Liver (tissue), 9 donors: Measurements from ENCODE around the gene AQP6. TPM values are rescaled to one million over a fixed set of nuclear protein-coding genes. Genes with fewer than 3 reads are reported as not detected.

Experiments used
- DNase-seq: peaks from one replicate; pipeline ENCODE4 v3.0.0-alpha.2; 2017; ENCODE audit warnings: low spot score
- H3K27ac ChIP-seq, 2 donors: one replicate each; pipeline ENCODE4 v1.7.0; 2013; ENCODE audit warnings: inconsistent platforms in 2 of 2, low read length in 2 of 2, control low read depth in 1 of 2, low read depth in 1 of 2, mild to moderate bottlenecking in 1 of 2
- H3K27me3 ChIP-seq, 4 donors: one replicate each; pipeline versions ENCODE4 v1.6.1 to v1.7.0; 2013; ENCODE audit warnings: low read length in 3 of 4, inconsistent platforms in 1 of 4, mild to moderate bottlenecking in 1 of 4, moderate library complexity in 1 of 4; ENCODE audit not compliant: control insufficient read depth in 4 of 4, insufficient read depth in 4 of 4
- H3K36me3 ChIP-seq, 4 donors: one replicate each; pipeline versions ENCODE4 v1.6.1 to v1.7.0; 2013; ENCODE audit warnings: low read length in 3 of 4, mild to moderate bottlenecking in 3 of 4, low read depth in 1 of 4, moderate library complexity in 1 of 4; ENCODE audit not compliant: control insufficient read depth in 4 of 4, insufficient read depth in 3 of 4
- H3K4me1 ChIP-seq, 4 donors: one replicate each; pipeline versions ENCODE4 v1.6.1 to v1.7.0; 2013; ENCODE audit warnings: low read length in 3 of 4, mild to moderate bottlenecking in 3 of 4, moderate library complexity in 1 of 4; ENCODE audit not compliant: control insufficient read depth in 4 of 4, insufficient read depth in 4 of 4
- H3K4me3 ChIP-seq, 3 donors: one replicate each; pipeline versions ENCODE4 v1.6.1 to v1.7.0; 2013; ENCODE audit warnings: low read length in 3 of 3, control low read depth in 1 of 3, low read depth in 1 of 3, mild to moderate bottlenecking in 1 of 3
- H3K9ac ChIP-seq, 2 donors: one replicate each; pipeline ENCODE4 v1.7.0; 2013; ENCODE audit warnings: low read length in 2 of 2, mild to moderate bottlenecking in 2 of 2, moderate library complexity in 2 of 2, control low read depth in 1 of 2, low read depth in 1 of 2
- H3K9me3 ChIP-seq, 4 donors: one replicate each; pipeline versions ENCODE4 v1.6.1 to v1.7.0; 2013; ENCODE audit warnings: low read length in 3 of 4; ENCODE audit not compliant: control insufficient read depth in 4 of 4
- ATF3 ChIP-seq: IDR thresholded peaks from 2 replicates; pipeline ENCODE4 v1.6.1; 2016; ENCODE audit warnings: antibody characterized with exemption
- CTCF ChIP-seq: fragments of 150-350 bp; IDR thresholded peaks from 2 replicates; pipeline ENCODE4 v1.5.1; 2017; ENCODE audit warnings: improper control_type of control experiment, low read depth, low read length; ENCODE audit not compliant: missing input control
- EGR1 ChIP-seq, 2 donors: IDR thresholded peaks; 2 replicates each; pipeline ENCODE4 v1.6.1; 2016 to 2018; ENCODE audit warnings: antibody characterized with exemption in 2 of 2, low read depth in 2 of 2
- FOXA1 ChIP-seq: IDR thresholded peaks from 2 replicates; pipeline ENCODE4 v1.6.1; 2016; ENCODE audit warnings: antibody characterized with exemption
- FOXA2 ChIP-seq: IDR thresholded peaks from 2 replicates; pipeline ENCODE4 v1.6.1; 2016; ENCODE audit warnings: antibody characterized with exemption
- GABPA ChIP-seq, 2 donors: IDR thresholded peaks in 1 of 2; conservative IDR thresholded peaks in 1 of 2; 2 replicates each; pipeline ENCODE4 v1.6.1; 2016; ENCODE audit warnings: antibody characterized with exemption in 2 of 2, mild to moderate bottlenecking in 1 of 2, moderate library complexity in 1 of 2
- HNF4A ChIP-seq, 2 donors: conservative IDR thresholded peaks; 2 replicates each; pipeline ENCODE4 v1.6.1; 2016; ENCODE audit warnings: antibody characterized with exemption in 2 of 2, mild to moderate bottlenecking in 2 of 2
- HNF4G ChIP-seq: IDR thresholded peaks from 2 replicates; pipeline ENCODE4 v1.6.1; 2016; ENCODE audit warnings: antibody characterized with exemption
- JUND ChIP-seq, 2 donors: IDR thresholded peaks; 2 replicates each; pipeline ENCODE4 v1.6.1; 2016; ENCODE audit warnings: antibody characterized with exemption in 2 of 2
- NR2F2 ChIP-seq: IDR thresholded peaks from 2 replicates; pipeline ENCODE4 v1.6.1; 2016; ENCODE audit warnings: antibody characterized with exemption
- RAD21 ChIP-seq, 2 donors: IDR thresholded peaks; 2 replicates each; pipeline ENCODE4 v1.6.1; 2016; ENCODE audit warnings: antibody characterized with exemption in 2 of 2, mild to moderate bottlenecking in 2 of 2
- RXRA ChIP-seq, 2 donors: IDR thresholded peaks; 2 replicates each; pipeline ENCODE4 v1.6.1; 2017 to 2018; ENCODE audit warnings: antibody characterized with exemption in 2 of 2, mild to moderate bottlenecking in 1 of 2
- SP1 ChIP-seq: IDR thresholded peaks from 2 replicates; pipeline ENCODE4 v1.6.1; 2018; ENCODE audit warnings: antibody characterized with exemption, mild to moderate bottlenecking
- TAF1 ChIP-seq: conservative IDR thresholded peaks from 2 replicates; pipeline ENCODE4 v1.6.1; 2016; ENCODE audit warnings: antibody characterized with exemption, mild to moderate bottlenecking
- YY1 ChIP-seq: IDR thresholded peaks from 2 replicates; pipeline ENCODE4 v1.6.1; 2016; ENCODE audit warnings: antibody characterized with exemption, mild to moderate bottlenecking
- WGBS: extraction: QIAGEN DNeasy Blood & Tissue Kit; methylation state at CpG from one replicate; pipeline ENCODE4 v1.1.7; 2013; 5-methylcytosine and 5-hydroxymethylcytosine counted together
- polyA plus RNA-seq, 2 donors: library from polyadenylated mRNA; stranded (reverse) in 1 of 2; unstranded in 1 of 2; fragments of 200-250 nt in 1 of 2; fragments of >200 nt in 1 of 2; fragmentation: Nextera tagmentation in 1 of 2; extraction: Ambion mirVana in 1 of 2; gene quantifications; one replicate each; pipeline versions ENCODE4 v1.2.1 to v1.2.3, GENCODE V29; 2013 to 2015
- total RNA-seq, 2 donors: library from RNA; depleted of rRNA; stranded (reverse); fragments of >200 nt; gene quantifications; one replicate each; pipeline ENCODE4 v1.2.3, GENCODE V29; 2014
- TF ChIP-seq, protein P1 (sequence below): IDR thresholded peaks from 2 replicates; pipeline ENCODE4 v1.6.1; 2016; ENCODE audit warnings: antibody characterized with exemption
- TF ChIP-seq, protein P2 (sequence below): IDR thresholded peaks from 2 replicates; pipeline ENCODE4 v1.6.1; 2016; ENCODE audit warnings: antibody characterized with exemption
- TF ChIP-seq, protein P3 (sequence below): IDR thresholded peaks from 2 replicates; pipeline ENCODE4 v1.6.1; 2016; ENCODE audit warnings: antibody characterized with exemption, mild to moderate bottlenecking
- donor health status: healthy.
- donor health status: healthy.
- donor health status: healthy.
- donor health status: healthy.
- donor health status: healthy.

Gene AQP6
- total and polyA plus RNA-seq, 4 donors, result 0.05 to 0.11 TPM; not detected in 2

DNA sequence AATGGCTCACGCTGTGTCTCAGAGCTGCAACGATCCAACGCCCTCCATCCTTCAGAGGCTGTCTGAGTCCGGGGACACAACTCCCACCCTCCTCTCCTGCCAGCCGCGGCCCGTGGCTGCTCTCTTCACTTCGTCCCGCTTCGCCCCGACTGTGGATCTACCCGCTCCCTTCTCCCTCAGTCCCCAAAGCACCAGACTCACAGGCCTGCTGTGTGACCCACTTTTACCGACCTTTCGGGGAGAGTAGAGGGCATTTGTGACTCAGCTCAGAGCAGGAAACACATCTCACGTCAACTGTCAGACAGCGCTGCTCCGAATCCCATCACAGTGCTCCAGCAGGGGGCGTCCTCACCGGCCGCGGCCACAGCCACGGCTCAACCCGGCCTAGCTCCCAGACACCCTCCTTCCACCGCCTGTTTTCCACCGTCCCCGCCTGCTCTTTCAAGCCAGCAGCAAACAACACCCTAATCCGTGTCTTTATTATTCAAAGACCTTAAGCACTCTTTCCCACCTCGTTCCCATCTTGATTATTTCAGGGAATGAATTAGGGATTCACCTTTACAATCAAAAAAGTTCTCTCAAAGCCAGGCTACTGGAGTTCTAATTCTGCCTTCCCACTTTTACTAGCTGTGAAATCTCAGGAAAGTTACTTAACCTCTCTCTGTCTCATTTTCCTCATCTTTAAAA lies 27.2 kb upstream of the AQP6 start (continued):
- peak; percentile 75 for TF ChIP-seq CTCF
- TF ChIP-seq FOXA2, result no peak
- no peak for TF ChIP-seq EGR1 (IDR thresholded peaks at IDR 0.05; ENCODE audit: low read depth in 2 of 2)

GRCh38 chr12:49946086-49946485 lies 26.7 kb upstream of the AQP6 start:
- 87% methylated on average over 9 of the region's 9 CpGs for whole genome bisulfite sequencing
- no peak for DNase-seq
- Histone ChIP-seq H3K27ac (no peak overlapping the region), H3K4me1 (peaks cover 0 to 3% (median 0%) of the 10 kb centered on the region in 4 donors), H3K9ac (no peak overlapping the region), H3K27me3 (no peaks in the 10 kb centered on the region), H3K36me3 (no peaks in the 10 kb centered on the region), H3K4me3 (no peak overlapping the region), H3K9me3 (no peaks in the 10 kb centered on the region)
- TF ChIP-seq HNF4G, result no peak
- TF ChIP-seq, protein P1, sequence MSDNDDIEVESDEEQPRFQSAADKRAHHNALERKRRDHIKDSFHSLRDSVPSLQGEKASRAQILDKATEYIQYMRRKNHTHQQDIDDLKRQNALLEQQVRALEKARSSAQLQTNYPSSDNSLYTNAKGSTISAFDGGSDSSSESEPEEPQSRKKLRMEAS, result no peak
- TF ChIP-seq HNF4A (conservative IDR thresholded peaks at IDR 0.05), result no peak
- no peak for TF ChIP-seq JUND (IDR thresholded peaks at IDR 0.05)
- no peak for TF ChIP-seq RXRA (IDR thresholded peaks at IDR 0.05)
- no peak for TF ChIP-seq YY1
- no peak for TF ChIP-seq CTCF
- TF ChIP-seq RAD21 (IDR thresholded peaks at IDR 0.05), result no peak
- no peak for TF ChIP-seq SP1
- TF ChIP-seq, protein P2, sequence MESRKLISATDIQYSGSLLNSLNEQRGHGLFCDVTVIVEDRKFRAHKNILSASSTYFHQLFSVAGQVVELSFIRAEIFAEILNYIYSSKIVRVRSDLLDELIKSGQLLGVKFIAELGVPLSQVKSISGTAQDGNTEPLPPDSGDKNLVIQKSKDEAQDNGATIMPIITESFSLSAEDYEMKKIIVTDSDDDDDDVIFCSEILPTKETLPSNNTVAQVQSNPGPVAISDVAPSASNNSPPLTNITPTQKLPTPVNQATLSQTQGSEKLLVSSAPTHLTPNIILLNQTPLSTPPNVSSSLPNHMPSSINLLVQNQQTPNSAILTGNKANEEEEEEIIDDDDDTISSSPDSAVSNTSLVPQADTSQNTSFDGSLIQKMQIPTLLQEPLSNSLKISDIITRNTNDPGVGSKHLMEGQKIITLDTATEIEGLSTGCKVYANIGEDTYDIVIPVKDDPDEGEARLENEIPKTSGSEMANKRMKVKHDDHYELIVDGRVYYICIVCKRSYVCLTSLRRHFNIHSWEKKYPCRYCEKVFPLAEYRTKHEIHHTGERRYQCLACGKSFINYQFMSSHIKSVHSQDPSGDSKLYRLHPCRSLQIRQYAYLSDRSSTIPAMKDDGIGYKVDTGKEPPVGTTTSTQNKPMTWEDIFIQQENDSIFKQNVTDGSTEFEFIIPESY, result no peak
- TF ChIP-seq, protein P3, sequence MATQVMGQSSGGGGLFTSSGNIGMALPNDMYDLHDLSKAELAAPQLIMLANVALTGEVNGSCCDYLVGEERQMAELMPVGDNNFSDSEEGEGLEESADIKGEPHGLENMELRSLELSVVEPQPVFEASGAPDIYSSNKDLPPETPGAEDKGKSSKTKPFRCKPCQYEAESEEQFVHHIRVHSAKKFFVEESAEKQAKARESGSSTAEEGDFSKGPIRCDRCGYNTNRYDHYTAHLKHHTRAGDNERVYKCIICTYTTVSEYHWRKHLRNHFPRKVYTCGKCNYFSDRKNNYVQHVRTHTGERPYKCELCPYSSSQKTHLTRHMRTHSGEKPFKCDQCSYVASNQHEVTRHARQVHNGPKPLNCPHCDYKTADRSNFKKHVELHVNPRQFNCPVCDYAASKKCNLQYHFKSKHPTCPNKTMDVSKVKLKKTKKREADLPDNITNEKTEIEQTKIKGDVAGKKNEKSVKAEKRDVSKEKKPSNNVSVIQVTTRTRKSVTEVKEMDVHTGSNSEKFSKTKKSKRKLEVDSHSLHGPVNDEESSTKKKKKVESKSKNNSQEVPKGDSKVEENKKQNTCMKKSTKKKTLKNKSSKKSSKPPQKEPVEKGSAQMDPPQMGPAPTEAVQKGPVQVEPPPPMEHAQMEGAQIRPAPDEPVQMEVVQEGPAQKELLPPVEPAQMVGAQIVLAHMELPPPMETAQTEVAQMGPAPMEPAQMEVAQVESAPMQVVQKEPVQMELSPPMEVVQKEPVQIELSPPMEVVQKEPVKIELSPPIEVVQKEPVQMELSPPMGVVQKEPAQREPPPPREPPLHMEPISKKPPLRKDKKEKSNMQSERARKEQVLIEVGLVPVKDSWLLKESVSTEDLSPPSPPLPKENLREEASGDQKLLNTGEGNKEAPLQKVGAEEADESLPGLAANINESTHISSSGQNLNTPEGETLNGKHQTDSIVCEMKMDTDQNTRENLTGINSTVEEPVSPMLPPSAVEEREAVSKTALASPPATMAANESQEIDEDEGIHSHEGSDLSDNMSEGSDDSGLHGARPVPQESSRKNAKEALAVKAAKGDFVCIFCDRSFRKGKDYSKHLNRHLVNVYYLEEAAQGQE, result no peak
- no peak for TF ChIP-seq EGR1 (IDR thresholded peaks at IDR 0.05; ENCODE audit: low read depth in 2 of 2)
- no peak for TF ChIP-seq GABPA (IDR thresholded peaks at IDR 0.05 in 1 of 2, conservative IDR thresholded peaks at IDR 0.05 in 1 of 2)
- TF ChIP-seq FOXA1, result no peak
- TF ChIP-seq NR2F2, result no peak
- TF ChIP-seq TAF1, result no peak
- TF ChIP-seq ATF3, result no peak
